ENCODE results near the gene LAMA2.

LAMA2 gene

GRCh38 chr6:129289442-129289841 lies 406.5 kb downstream of the LAMA2 start:
- no peak for TF ChIP-seq CTCF (IDR thresholded peaks at IDR 0.05; ENCODE audit: borderline replicate concordance, control extremely low read depth, extremely low read depth, insufficient read depth, missing control alignments)
- in situ Hi-C loops (cut with MboI; ENCODE audit: low sequenced_read_pairs, unreplicated experiment) = no loop called here
- DNase-seq (ENCODE audit: low spot score) = no peak

- TF ChIP-seq CTCF (IDR thresholded peaks at IDR 0.05; ENCODE audit: borderline replicate concordance, control extremely low read depth, extremely low read depth, insufficient read depth, missing control alignments) = no peak
- in situ Hi-C loops (cut with MboI; ENCODE audit: low sequenced_read_pairs, unreplicated experiment) = no loop called here
These were observed 409.9 kb downstream of the LAMA2 start for GRCh38 chr6:129292836-129293235.

GRCh38 chr6:129297592-129297991 lies 414.7 kb downstream of the LAMA2 start:
- no peak for TF ChIP-seq CTCF (IDR thresholded peaks at IDR 0.05; ENCODE audit: borderline replicate concordance, control extremely low read depth, extremely low read depth, insufficient read depth, missing control alignments)
- in situ Hi-C loops (cut with MboI; ENCODE audit: low sequenced_read_pairs, unreplicated experiment) = no loop called here
- DNase-seq (ENCODE audit: low spot score) = no peak

More at GRCh38 chr6:129292836-129293235, 409.9 kb downstream of the LAMA2 start:
- DNase-seq (ENCODE audit: low spot score) = no peak

GRCh38 chr6:129302671-129303070 lies 419.7 kb downstream of the LAMA2 start:
- no peak for TF ChIP-seq CTCF (IDR thresholded peaks at IDR 0.05; ENCODE audit: borderline replicate concordance, control extremely low read depth, extremely low read depth, insufficient read depth, missing control alignments)
- DNase-seq (ENCODE audit: low spot score) = no peak
- in situ Hi-C loops (cut with MboI; ENCODE audit: low sequenced_read_pairs, unreplicated experiment) = no loop called here

- DNase-seq (ENCODE audit: low spot score) = no peak
- TF ChIP-seq CTCF (IDR thresholded peaks at IDR 0.05; ENCODE audit: borderline replicate concordance, control extremely low read depth, extremely low read depth, insufficient read depth, missing control alignments) = no peak
- in situ Hi-C loops (cut with MboI; ENCODE audit: low sequenced_read_pairs, unreplicated experiment) = no loop called here
These were observed 423.9 kb downstream of the LAMA2 start for GRCh38 chr6:129306826-129307225.

GRCh38 chr6:129307845-129308244 lies 424.9 kb downstream of the LAMA2 start:
- in situ Hi-C loops (cut with MboI; ENCODE audit: low sequenced_read_pairs, unreplicated experiment) = no loop called here
- no peak for TF ChIP-seq CTCF (IDR thresholded peaks at IDR 0.05; ENCODE audit: borderline replicate concordance, control extremely low read depth, extremely low read depth, insufficient read depth, missing control alignments)
- no peak for DNase-seq (ENCODE audit: low spot score)

- no peak for DNase-seq (ENCODE audit: low spot score)
- in situ Hi-C loops (cut with MboI; ENCODE audit: low sequenced_read_pairs, unreplicated experiment) = no loop called here
- no peak for TF ChIP-seq CTCF (IDR thresholded peaks at IDR 0.05; ENCODE audit: borderline replicate concordance, control extremely low read depth, extremely low read depth, insufficient read depth, missing control alignments)
These were observed 426.2 kb downstream of the LAMA2 start for GRCh38 chr6:129309154-129309553.

All from GM13976 (cell line).